Lung (tissue), 12 donors: Measurements from ENCODE around the gene VAPB. TPM values are rescaled to one million over a fixed set of nuclear protein-coding genes. Genes with fewer than 3 reads are reported as not detected.
A peak's percentile ranks its signal among the peaks of the same experiment; 100 is the strongest.

Experiments used
- ATAC-seq: fragments of 200-7000 bp; cut with Tn5 transposase; one replicate; pipeline ENCODE4 v1.9.1; 2020; ENCODE audit warnings: moderate number of reproducible peaks; ENCODE audit not compliant: insufficient read depth, low FRiP score
- DNase-seq, 3 donors: peaks; one replicate each; pipeline ENCODE4 v3.0.0-alpha.2; 2013 to 2017
- H3K27ac ChIP-seq, 2 donors: one replicate each; pipeline ENCODE4 v1.5.1; 2013; ENCODE audit warnings: mild to moderate bottlenecking in 2 of 2, moderate library complexity in 2 of 2, control low read depth in 1 of 2, inconsistent platforms in 1 of 2, low read depth in 1 of 2, low read length in 1 of 2
- H3K27me3 ChIP-seq, 3 donors: one replicate each; pipeline ENCODE4 v1.5.1; 2013; ENCODE audit warnings: low read length in 2 of 3; ENCODE audit not compliant: control insufficient read depth in 3 of 3, insufficient read depth in 3 of 3
- H3K36me3 ChIP-seq, 4 donors: one replicate each; pipeline ENCODE4 v1.5.1; 2013; ENCODE audit warnings: low read length in 4 of 4, mild to moderate bottlenecking in 1 of 4, moderate library complexity in 1 of 4; ENCODE audit not compliant: control insufficient read depth in 4 of 4, insufficient read depth in 4 of 4
- H3K4me1 ChIP-seq, 5 donors: one replicate each; pipeline ENCODE4 v1.5.1; 2013; ENCODE audit warnings: low read length in 5 of 5, mild to moderate bottlenecking in 2 of 5, moderate library complexity in 1 of 5; ENCODE audit not compliant: control insufficient read depth in 5 of 5, insufficient read depth in 5 of 5
- H3K4me3 ChIP-seq: one replicate; pipeline ENCODE4 v1.5.1; 2013; ENCODE audit warnings: mild to moderate bottlenecking, control low read depth, moderate library complexity
- H3K9ac ChIP-seq, 2 donors: one replicate each; pipeline ENCODE4 v1.5.1; 2013; ENCODE audit warnings: low read length in 2 of 2, control low read depth in 1 of 2; ENCODE audit not compliant: insufficient read depth in 1 of 2
- H3K9me3 ChIP-seq, 4 donors: one replicate each; pipeline ENCODE4 v1.5.1; 2013; ENCODE audit warnings: low read length in 3 of 4, mild to moderate bottlenecking in 1 of 4, moderate library complexity in 1 of 4; ENCODE audit not compliant: control insufficient read depth in 4 of 4, insufficient read depth in 3 of 4
- WGBS, 2 donors: extraction: QIAGEN DNeasy Blood & Tissue Kit; methylation state at CpG; one replicate each; pipeline ENCODE4 v1.1.7; 2013; 5-methylcytosine and 5-hydroxymethylcytosine counted together
- polyA plus RNA-seq, 2 donors: library from polyadenylated mRNA; stranded (reverse); fragments of 200-250 nt; gene quantifications; one replicate each; pipeline ENCODE4 v1.2.1, GENCODE V29; 2013
- total RNA-seq, 2 donors: library from RNA; depleted of rRNA in 1 of 2; stranded (reverse); fragments of >200 nt in 1 of 2; gene quantifications; one replicate each; pipeline ENCODE4 v1.2.1, GENCODE V29; 2014 to 2021
- TF ChIP-seq, protein P1 (sequence below): IDR thresholded peaks from 2 replicates; pipeline ENCODE4 v1.5.1; 2012; ENCODE audit warnings: mild to moderate bottlenecking; ENCODE audit errors: control extremely low read depth, extremely low read depth
- donor health status: control.
- donor health status: control.
- donor health status: Bipolar disorder and iron deficiency.
- donor health status: healthy.
- donor health status: DM: yes; HTN: yes; CAD: no.

Gene VAPB
- total and polyA plus RNA-seq, 4 donors: 21.3 to 44.7 (median 24.1) TPM

DNA sequence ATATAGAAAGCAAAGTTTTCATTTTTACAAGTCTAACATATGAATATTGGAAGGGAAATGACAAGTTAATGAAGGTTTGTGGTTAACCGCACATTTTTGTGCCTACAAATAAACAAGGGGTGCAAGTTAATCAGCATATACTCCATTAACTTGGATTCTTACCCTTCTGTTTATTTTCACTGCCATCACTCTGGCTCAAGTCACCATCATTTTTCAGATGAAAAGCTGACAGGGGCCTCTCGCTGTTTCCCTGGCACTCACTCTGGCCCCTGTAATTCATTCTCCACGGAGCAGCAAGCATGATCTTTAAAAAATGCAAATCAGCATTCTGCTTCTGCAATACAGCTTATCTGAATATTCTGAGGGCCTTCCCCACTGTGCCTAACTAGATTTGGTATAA lies 96.4 kb downstream of the VAPB start:
- Histone ChIP-seq H3K4me3 (no peak overlapping the region), H3K4me1 (peaks cover 0 to 8% (median 1%) of the 10 kb centered on the region in 5 donors), H3K9me3 (peaks cover 2 to 6% (median 5%) of the 10 kb centered on the region in 4 donors), H3K27me3 (peaks cover 0 to 2% (median 0%) of the 10 kb centered on the region in 3 donors), H3K36me3 (no peaks in the 10 kb centered on the region), H3K27ac (no peak overlapping the region), H3K9ac (no peak overlapping the region)
- peak; percentile 60 to 88 (median 83) for DNase-seq
- WGBS, 2 donors: 66 to 79% methylated on average over 3 of the region's 3 CpGs
- TF ChIP-seq, protein P1, sequence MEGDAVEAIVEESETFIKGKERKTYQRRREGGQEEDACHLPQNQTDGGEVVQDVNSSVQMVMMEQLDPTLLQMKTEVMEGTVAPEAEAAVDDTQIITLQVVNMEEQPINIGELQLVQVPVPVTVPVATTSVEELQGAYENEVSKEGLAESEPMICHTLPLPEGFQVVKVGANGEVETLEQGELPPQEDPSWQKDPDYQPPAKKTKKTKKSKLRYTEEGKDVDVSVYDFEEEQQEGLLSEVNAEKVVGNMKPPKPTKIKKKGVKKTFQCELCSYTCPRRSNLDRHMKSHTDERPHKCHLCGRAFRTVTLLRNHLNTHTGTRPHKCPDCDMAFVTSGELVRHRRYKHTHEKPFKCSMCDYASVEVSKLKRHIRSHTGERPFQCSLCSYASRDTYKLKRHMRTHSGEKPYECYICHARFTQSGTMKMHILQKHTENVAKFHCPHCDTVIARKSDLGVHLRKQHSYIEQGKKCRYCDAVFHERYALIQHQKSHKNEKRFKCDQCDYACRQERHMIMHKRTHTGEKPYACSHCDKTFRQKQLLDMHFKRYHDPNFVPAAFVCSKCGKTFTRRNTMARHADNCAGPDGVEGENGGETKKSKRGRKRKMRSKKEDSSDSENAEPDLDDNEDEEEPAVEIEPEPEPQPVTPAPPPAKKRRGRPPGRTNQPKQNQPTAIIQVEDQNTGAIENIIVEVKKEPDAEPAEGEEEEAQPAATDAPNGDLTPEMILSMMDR: no peak
- no peak for ATAC-seq

DNA sequence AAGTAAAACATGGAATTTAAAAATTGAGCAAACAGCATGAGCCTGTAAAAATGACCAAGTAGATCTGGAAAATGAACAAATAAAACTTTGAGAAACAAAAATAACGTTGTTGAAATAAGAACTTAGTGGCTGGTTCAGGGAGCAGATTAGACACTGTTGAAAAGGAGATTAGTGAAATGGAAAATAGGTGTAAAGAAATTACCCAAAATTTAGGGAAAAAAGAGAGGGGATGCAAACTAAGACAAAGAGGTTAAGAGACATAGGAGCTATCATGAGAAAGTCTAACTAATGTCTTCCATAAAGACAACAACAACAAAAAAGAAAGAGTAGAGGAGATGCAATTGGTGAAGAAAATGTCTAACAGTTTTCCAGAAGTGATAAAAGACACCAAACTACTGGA lies 97.2 kb downstream of the VAPB start:
- Histone ChIP-seq H3K27me3 (peaks cover 0 to 2% (median 0%) of the 10 kb centered on the region in 3 donors), H3K27ac (no peak overlapping the region), H3K9me3 (peaks cover 2 to 6% (median 5%) of the 10 kb centered on the region in 4 donors), H3K36me3 (no peaks in the 10 kb centered on the region), H3K4me3 (no peak overlapping the region), H3K4me1 (peaks cover 0 to 8% (median 1%) of the 10 kb centered on the region in 5 donors), H3K9ac (no peak overlapping the region)
- DNase-seq: no peak
- 52 to 58% methylated on average over 1 of the region's 1 CpG for WGBS, 2 donors
- TF ChIP-seq, protein P1: no peak
- ATAC-seq: no peak

DNA sequence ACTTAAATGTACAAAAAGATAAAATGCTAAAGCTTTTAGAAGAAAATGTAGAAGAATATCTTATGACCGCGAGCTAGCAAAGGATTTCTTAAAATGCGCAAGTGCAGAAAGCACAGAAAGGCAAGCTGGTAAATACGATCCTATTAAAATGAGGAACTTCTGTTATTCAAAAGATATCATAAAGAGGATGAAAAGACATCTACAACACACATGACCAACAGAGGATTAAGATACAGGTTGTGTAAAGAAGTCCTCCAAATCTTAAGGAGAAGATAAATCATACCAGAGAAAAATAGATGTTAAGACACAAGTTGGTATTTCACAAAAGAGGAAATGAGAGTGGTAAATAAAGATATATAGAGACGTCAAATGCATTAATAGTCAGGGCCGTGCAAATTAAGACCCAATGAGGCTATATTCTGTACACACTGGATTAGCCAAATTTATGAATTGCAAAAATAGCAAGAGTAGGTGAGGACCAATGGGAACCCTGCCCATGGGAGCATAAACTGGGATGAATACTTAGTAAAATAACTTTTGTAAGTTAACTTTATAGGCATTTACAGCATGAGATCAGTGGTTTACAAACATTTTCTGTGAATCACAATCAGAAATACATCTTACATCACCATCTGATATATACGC lies 103.2 kb downstream of the VAPB start:
- Histone ChIP-seq H3K27me3 (peaks cover 0 to 9% (median 2%) of the 10 kb centered on the region in 3 donors), H3K9me3 (no peaks in the 10 kb centered on the region), H3K4me3 (no peak overlapping the region), H3K36me3 (no peaks in the 10 kb centered on the region), H3K27ac (no peak overlapping the region), H3K9ac (no peak overlapping the region), H3K4me1 (no peaks in the 10 kb centered on the region)
- TF ChIP-seq, protein P1: no peak
- no peak for DNase-seq
- ATAC-seq: no peak
- 78 to 81% methylated on average over 7 of the region's 7 CpGs for WGBS, 2 donors
